HL-60 (cell line): ENCODE measurements around the gene CYS1.

Experiments
- DNase-seq, 2 experiments: peaks; one replicate each; pipeline ENCODE4 v3.0.0-alpha.2; 2010 to 2020; ENCODE audit warnings: low read depth in 1 of 2, low spot score in 1 of 2
- H3K27ac ChIP-seq: fragments of 250-450 bp; sonication (Bioruptor Pico); replicated peaks from 2 replicates; pipeline ENCODE4 v1.5.1; 2020; ENCODE audit warnings: mild to moderate bottlenecking, moderate library complexity
- H3K27me3 ChIP-seq: fragments of 250-450 bp; sonication (Bioruptor Pico); 2 replicates; pipeline ENCODE4 v1.5.1; 2021; ENCODE audit warnings: mild to moderate bottlenecking, moderate library complexity; ENCODE audit not compliant: insufficient read depth, poor library complexity, severe bottlenecking
- H3K4me3 ChIP-seq: replicated peaks from 2 replicates; pipeline ENCODE4 v1.5.1; 2011; ENCODE audit warnings: mild to moderate bottlenecking, control low read depth, low read length; ENCODE audit not compliant: insufficient read depth
- CTCF ChIP-seq: IDR thresholded peaks from one replicate; pipeline ENCODE4 v1.5.1; 2011; ENCODE audit warnings: low read length, control low read depth, inconsistent platforms; ENCODE audit not compliant: insufficient read depth
- GABPA ChIP-seq: IDR thresholded peaks from 2 replicates; pipeline ENCODE4 v1.6.1; 2012; ENCODE audit warnings: low read depth
- POLR2AphosphoS5 ChIP-seq: IDR thresholded peaks from 2 replicates; pipeline ENCODE4 v1.6.1; 2012; ENCODE audit warnings: low read depth
- SPI1 ChIP-seq: IDR thresholded peaks from 2 replicates; pipeline ENCODE4 v1.6.1; 2012; ENCODE audit warnings: low read depth, mild to moderate bottlenecking, borderline replicate concordance
- TF ChIP-seq, protein P1 (sequence below): IDR thresholded peaks from 2 replicates; pipeline ENCODE4 v1.6.1; 2012; ENCODE audit warnings: low read depth; ENCODE audit not compliant: insufficient replicate concordance

CYS1 gene

GRCh38 chr2:10030311-10030736 is 49.9 kb downstream of the CYS1 start:
- H3K4me3 ChIP-seq = no peak overlapping the region
- no peak overlapping the region for H3K27ac ChIP-seq
- TF ChIP-seq, protein P1, sequence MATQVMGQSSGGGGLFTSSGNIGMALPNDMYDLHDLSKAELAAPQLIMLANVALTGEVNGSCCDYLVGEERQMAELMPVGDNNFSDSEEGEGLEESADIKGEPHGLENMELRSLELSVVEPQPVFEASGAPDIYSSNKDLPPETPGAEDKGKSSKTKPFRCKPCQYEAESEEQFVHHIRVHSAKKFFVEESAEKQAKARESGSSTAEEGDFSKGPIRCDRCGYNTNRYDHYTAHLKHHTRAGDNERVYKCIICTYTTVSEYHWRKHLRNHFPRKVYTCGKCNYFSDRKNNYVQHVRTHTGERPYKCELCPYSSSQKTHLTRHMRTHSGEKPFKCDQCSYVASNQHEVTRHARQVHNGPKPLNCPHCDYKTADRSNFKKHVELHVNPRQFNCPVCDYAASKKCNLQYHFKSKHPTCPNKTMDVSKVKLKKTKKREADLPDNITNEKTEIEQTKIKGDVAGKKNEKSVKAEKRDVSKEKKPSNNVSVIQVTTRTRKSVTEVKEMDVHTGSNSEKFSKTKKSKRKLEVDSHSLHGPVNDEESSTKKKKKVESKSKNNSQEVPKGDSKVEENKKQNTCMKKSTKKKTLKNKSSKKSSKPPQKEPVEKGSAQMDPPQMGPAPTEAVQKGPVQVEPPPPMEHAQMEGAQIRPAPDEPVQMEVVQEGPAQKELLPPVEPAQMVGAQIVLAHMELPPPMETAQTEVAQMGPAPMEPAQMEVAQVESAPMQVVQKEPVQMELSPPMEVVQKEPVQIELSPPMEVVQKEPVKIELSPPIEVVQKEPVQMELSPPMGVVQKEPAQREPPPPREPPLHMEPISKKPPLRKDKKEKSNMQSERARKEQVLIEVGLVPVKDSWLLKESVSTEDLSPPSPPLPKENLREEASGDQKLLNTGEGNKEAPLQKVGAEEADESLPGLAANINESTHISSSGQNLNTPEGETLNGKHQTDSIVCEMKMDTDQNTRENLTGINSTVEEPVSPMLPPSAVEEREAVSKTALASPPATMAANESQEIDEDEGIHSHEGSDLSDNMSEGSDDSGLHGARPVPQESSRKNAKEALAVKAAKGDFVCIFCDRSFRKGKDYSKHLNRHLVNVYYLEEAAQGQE = no peak
- TF ChIP-seq GABPA (no peak), POLR2AphosphoS5 (no peak), SPI1 (no peak), CTCF (no peak)
- H3K27me3 ChIP-seq = no peaks in the 10 kb centered on the region
- DNase-seq = no peak

GRCh38 chr2:10029875-10030223 is 50.4 kb downstream of the CYS1 start:
- TF ChIP-seq POLR2AphosphoS5 = no peak
- TF ChIP-seq SPI1 = no peak
- no peak for TF ChIP-seq CTCF
- no peak for TF ChIP-seq GABPA
- TF ChIP-seq, protein P1 = no peak
- DNase-seq = no peak
- H3K4me3 ChIP-seq = no peak overlapping the region
- no peak overlapping the region for H3K27ac ChIP-seq
- no peaks in the 10 kb centered on the region for H3K27me3 ChIP-seq

DNA sequence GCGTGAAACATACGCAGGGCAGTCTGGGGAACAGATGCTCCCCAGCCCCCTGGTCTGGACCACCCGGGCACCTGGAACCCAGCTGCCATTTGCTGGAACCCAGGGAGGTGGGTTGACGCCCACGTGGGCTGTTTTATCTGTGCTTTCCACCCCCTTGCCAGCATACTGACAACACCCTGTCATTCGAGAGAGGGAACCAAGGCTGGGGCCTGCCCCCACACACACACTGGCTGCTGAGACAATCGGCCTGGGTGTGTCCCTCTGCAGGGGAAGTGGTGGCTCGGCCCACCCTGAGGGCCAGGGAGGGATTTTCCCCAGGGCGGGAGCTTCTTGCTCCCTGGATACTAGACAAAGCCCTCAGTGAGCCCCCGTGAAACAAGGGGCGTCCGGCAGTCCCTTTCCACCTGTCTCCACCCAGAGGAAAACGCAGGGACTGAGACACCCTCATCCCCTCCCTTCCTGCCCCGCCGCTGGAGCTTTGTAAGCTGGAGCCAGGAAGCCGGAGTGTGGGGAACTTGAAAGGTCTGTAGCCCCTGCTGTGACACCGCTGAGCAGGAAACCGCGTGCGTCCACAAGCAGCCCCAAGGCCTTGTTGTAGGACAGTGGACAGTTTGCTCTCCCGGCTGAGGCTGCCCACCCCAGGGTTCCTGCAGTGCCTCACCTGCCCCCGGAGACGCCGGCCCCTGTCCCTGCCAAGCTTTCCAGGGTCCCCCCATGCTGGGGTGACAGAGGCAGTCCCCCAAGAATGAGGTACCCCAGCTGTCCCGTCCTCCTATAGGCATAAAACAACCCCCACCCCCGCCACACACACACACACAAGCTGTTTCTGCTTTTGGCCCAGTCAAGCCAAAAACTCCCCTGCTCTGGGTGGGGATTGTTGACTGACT is 51.0 kb downstream of the CYS1 start:
- Histone ChIP-seq H3K4me3 (no peak overlapping the region), H3K27ac (no peak overlapping the region; the same call in 1 of the 2 replicates), H3K27me3 (no peaks in the 10 kb centered on the region)
- DNase-seq = peak in 1 of 2 experiments; percentile 41
- no peak; the same call in 1 of the 2 replicates for TF ChIP-seq SPI1
- TF ChIP-seq GABPA = no peak
- TF ChIP-seq, protein P1 = no peak
- TF ChIP-seq POLR2AphosphoS5 = no peak
- TF ChIP-seq CTCF = no peak
